Right atrium auricular region (tissue), 2 donors: ENCODE results near the gene PDE4B. TPM values are rescaled to one million over a fixed set of nuclear protein-coding genes. Genes with fewer than 3 reads are reported as not detected.
"Not testable (repeated sequence)": the region's sequence is repeated elsewhere in the genome, so short reads cannot be mapped to it uniquely, and the experiment has no call there.

Experiments used
- DNase-seq: peaks from one replicate; pipeline ENCODE4 v3.0.0-alpha.2; 2019; ENCODE audit warnings: low spot score
- H3K27ac ChIP-seq, 2 donors: fragments of 200-600 bp; sonication (generic); 1 replicate in 1 of 2; 2 replicates in 1 of 2; pipeline ENCODE4 v1.5.1; 2016 to 2019
- H3K27me3 ChIP-seq, 2 donors: fragments of 200-600 bp; sonication (generic); one replicate each; pipeline versions ENCODE4 v1.5.1 to v1.6.0; 2017 to 2019
- H3K36me3 ChIP-seq: fragments of 200-600 bp; sonication (generic); one replicate; pipeline ENCODE4 v1.5.1; 2016
- H3K4me1 ChIP-seq, 2 donors: fragments of 200-600 bp; sonication (generic); one replicate each; pipeline versions ENCODE4 v1.5.1 to v1.6.0; 2017 to 2019
- H3K4me3 ChIP-seq, 2 donors: fragments of 200-600 bp; sonication (generic); 1 replicate in 1 of 2; 2 replicates in 1 of 2; pipeline ENCODE4 v1.5.1; 2017 to 2019; ENCODE audit warnings: mild to moderate bottlenecking in 1 of 2, moderate library complexity in 1 of 2
- H3K9me3 ChIP-seq, 2 donors: fragments of 200-600 bp; sonication (generic); one replicate each; pipeline ENCODE4 v1.5.1; 2019
- total RNA-seq, 2 donors: library from RNA; depleted of rRNA; stranded (reverse); fragments of >200 nt; gene quantifications; one replicate each; pipeline ENCODE4 v1.1.0, GENCODE V29; 2016
- TF ChIP-seq, protein P1 (sequence below), 2 donors: fragments of 200-600 bp; sonication (generic); IDR thresholded peaks; one replicate each; pipeline ENCODE4 v1.5.1; 2019; ENCODE audit warnings: antibody characterized with exemption in 2 of 2

PDE4B gene
- total RNA-seq, 2 donors from 2014 or later: 16.0 to 27.7 TPM

- TF ChIP-seq, protein P1, sequence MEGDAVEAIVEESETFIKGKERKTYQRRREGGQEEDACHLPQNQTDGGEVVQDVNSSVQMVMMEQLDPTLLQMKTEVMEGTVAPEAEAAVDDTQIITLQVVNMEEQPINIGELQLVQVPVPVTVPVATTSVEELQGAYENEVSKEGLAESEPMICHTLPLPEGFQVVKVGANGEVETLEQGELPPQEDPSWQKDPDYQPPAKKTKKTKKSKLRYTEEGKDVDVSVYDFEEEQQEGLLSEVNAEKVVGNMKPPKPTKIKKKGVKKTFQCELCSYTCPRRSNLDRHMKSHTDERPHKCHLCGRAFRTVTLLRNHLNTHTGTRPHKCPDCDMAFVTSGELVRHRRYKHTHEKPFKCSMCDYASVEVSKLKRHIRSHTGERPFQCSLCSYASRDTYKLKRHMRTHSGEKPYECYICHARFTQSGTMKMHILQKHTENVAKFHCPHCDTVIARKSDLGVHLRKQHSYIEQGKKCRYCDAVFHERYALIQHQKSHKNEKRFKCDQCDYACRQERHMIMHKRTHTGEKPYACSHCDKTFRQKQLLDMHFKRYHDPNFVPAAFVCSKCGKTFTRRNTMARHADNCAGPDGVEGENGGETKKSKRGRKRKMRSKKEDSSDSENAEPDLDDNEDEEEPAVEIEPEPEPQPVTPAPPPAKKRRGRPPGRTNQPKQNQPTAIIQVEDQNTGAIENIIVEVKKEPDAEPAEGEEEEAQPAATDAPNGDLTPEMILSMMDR (IDR thresholded peaks at IDR 0.05): no peak
Observed at GRCh38 chr1:66415866-66416265, 623.2 kb downstream of the PDE4B start.

GRCh38 chr1:66416295-66416694 lies 623.6 kb downstream of the PDE4B start:
- no peaks in the 10 kb centered on the region for H3K27me3 ChIP-seq

More at GRCh38 chr1:66415866-66416265, 623.2 kb downstream of the PDE4B start:
- H3K4me1 ChIP-seq: no peaks in the 10 kb centered on the region
- no peak overlapping the region for H3K4me3 ChIP-seq
- H3K9me3 ChIP-seq: peaks cover 4 to 21% of the 10 kb centered on the region in 2 donors
- no peaks in the 10 kb centered on the region for H3K36me3 ChIP-seq
- DNase-seq: no peak
- no peak overlapping the region for H3K27ac ChIP-seq
- no peaks in the 10 kb centered on the region for H3K27me3 ChIP-seq

DNA sequence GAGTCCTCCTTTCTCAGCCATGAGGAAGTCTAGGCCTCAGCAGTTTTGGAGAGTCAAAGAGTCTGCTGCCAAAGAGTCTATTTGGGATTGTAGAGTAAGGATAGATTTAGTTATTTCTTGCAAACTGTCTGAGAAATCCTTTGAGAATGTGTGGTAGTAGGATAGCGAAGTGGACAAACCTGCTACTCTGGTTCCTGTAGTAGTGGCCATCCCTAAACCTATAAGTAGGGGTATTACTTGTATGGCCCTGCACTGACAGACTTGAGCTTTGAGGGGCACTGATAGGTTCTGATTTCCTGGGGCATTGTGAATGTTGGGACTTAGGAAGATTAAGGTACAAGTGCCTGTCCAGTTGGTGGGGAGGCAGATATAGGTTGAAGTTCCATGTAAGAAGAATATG lies 625.3 kb downstream of the PDE4B start:
- Histone ChIP-seq H3K27me3 (no peaks in the 10 kb centered on the region), H3K4me3 (no peak overlapping the region), H3K27ac (no peak overlapping the region), H3K36me3 (no peaks in the 10 kb centered on the region), H3K4me1 (no peaks in the 10 kb centered on the region), H3K9me3 (peaks cover 4 to 21% of the 10 kb centered on the region in 2 donors)
- TF ChIP-seq, protein P1 (IDR thresholded peaks at IDR 0.05): no peak
- DNase-seq: no peak

More at GRCh38 chr1:66416295-66416694, 623.6 kb downstream of the PDE4B start:
- Histone ChIP-seq H3K4me3 (no peak overlapping the region), H3K27ac (no peak overlapping the region), H3K36me3 (no peaks in the 10 kb centered on the region), H3K9me3 (peaks cover 4 to 21% of the 10 kb centered on the region in 2 donors), H3K4me1 (no peaks in the 10 kb centered on the region)
- DNase-seq: no peak
- TF ChIP-seq, protein P1 (IDR thresholded peaks at IDR 0.05): no peak

GRCh38 chr1:66420171-66420570 lies 627.5 kb downstream of the PDE4B start:
- H3K4me3 ChIP-seq, H3K27me3 ChIP-seq, H3K36me3 ChIP-seq, H3K4me1 ChIP-seq, DNase-seq, H3K27ac ChIP-seq: not testable (repeated sequence)
- peaks cover 4 to 21% of the 10 kb centered on the region in 2 donors for H3K9me3 ChIP-seq

GRCh38 chr1:66420906-66421305 lies 628.2 kb downstream of the PDE4B start:
- H3K4me1 ChIP-seq, DNase-seq, H3K27me3 ChIP-seq, H3K4me3 ChIP-seq, H3K36me3 ChIP-seq, H3K27ac ChIP-seq: not testable (repeated sequence)
- H3K9me3 ChIP-seq: peaks cover 4 to 21% of the 10 kb centered on the region in 2 donors

- no peaks in the 10 kb centered on the region for H3K36me3 ChIP-seq
- H3K27ac ChIP-seq: no peak overlapping the region
- no peak overlapping the region for H3K4me3 ChIP-seq
- DNase-seq: no peak
- no peaks in the 10 kb centered on the region for H3K4me1 ChIP-seq
- TF ChIP-seq, protein P1 (IDR thresholded peaks at IDR 0.05): no peak
- H3K27me3 ChIP-seq: no peaks in the 10 kb centered on the region
- H3K9me3 ChIP-seq: peaks cover 0 to 12% of the 10 kb centered on the region in 2 donors
Observed at GRCh38 chr1:66422804-66423203, 630.1 kb downstream of the PDE4B start.
